NCI-H2081 treated with DMSO at 0.1 percent for 48 hours (cell line): ENCODE results near the gene DENND10.
"Not testable (repeated sequence)": the region's sequence is repeated elsewhere in the genome, so short reads cannot be mapped to it uniquely, and the experiment has no call there.

Experiments used
- DNase-seq: peaks from one replicate; lab custom pipeline; 2025; lab: John Stamatoyannopoulos, UW

Gene DENND10, protein sequence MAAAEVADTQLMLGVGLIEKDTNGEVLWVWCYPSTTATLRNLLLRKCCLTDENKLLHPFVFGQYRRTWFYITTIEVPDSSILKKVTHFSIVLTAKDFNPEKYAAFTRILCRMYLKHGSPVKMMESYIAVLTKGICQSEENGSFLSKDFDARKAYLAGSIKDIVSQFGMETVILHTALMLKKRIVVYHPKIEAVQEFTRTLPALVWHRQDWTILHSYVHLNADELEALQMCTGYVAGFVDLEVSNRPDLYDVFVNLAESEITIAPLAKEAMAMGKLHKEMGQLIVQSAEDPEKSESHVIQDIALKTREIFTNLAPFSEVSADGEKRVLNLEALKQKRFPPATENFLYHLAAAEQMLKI

DNA sequence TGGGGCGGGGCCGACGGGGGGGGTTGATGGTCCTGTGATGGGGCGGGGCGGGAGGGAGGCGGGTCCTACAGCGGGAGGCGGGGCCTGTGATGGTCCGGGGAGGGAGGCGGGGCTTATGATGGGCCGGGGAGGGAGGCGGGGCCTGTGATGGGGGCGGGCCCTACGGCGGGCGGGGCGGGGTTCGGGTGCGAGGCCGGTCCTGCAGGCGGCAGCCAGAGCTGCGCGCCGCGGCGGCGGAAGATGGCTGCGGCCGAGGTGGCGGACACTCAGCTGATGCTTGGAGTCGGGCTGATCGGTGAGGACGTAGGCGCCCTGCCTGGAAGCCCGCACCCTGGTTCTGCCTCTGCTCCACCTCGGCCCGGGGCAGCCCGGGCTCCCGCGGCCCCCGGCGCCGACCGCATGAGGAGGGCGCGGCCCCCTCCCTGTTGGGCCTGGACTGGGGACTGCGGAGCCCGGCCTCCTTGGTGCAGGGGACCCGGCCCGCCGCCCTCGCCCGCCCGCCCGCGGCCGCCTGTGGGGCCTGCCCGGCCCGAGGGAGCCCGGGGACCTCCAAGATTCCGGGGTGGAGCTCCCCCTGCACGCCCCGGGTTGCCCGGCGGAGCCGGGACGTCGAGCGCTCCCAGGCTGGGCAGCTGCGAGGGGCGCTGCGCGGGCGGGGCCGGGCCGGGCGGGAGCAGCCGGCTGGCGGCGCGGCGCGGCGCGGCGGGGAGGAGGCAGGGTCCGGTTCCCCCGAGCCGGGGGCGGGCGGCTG is at the start of gene DENND10:
TSS of gene DENND10 (plus strand) at position 211 of the 751 bp plus-strand sequence. CDS start at position 241, 30 bp downstream.
- DNase-seq, result no peak

DNA sequence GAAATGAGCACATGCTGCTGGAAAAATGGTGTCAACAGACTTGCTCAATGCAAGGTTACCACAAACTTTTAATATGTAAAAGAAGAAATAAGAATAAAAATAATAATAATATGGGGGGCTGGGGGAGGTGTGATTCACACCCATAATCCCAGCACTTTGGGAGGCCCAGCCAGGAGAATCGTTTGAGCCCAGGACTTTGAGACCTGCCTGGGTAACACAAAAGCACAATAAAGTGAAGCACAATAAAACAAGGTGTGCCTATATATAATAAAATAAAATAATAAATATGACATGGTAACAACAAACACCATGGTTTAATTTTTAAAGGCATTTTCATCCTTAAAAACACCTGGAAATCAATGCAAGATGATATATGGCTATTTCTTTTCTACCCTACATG is 48.4 kb upstream of the DENND10 start:
- DNase-seq, result no peak

GRCh38 chr10:119058010-119058409 is 45.9 kb upstream of the DENND10 start:
- DNase-seq, result no peak

DNA sequence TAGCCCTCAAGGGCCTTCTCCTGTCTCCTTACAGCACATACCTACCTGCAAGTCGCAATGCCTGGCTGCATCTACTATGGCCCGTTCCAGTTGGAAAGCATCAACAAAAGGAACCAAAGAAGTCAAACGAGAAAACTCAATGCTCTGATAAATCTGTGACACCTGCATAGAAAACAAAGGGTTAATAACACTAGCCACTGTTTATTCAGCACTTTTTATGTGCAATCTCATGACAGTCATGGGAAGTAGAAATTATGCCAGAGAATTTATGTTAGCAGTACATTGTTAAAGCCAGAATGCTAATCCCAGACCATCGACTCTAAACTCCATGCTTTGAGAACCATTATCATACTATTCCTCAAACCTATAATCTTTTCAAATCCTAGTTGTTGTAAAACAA is 44.4 kb upstream of the DENND10 start:
- DNase-seq, result no peak

- DNase-seq, result no peak
Observed at GRCh38 chr10:119060107-119060506, 43.8 kb upstream of the DENND10 start.

- DNase-seq, result no peak
Observed at GRCh38 chr10:119061352-119061751, 42.6 kb upstream of the DENND10 start.

GRCh38 chr10:119061926-119062325 is 42.0 kb upstream of the DENND10 start:
- no peak for DNase-seq

GRCh38 chr10:119070395-119071165 is 33.3 kb upstream of the DENND10 start:
- no peak for DNase-seq

- DNase-seq, result no peak
Observed at GRCh38 chr10:119073584-119073983, 30.3 kb upstream of the DENND10 start.

GRCh38 chr10:119078422-119079179 is 25.3 kb upstream of the DENND10 start:
- DNase-seq, result no peak

DNA sequence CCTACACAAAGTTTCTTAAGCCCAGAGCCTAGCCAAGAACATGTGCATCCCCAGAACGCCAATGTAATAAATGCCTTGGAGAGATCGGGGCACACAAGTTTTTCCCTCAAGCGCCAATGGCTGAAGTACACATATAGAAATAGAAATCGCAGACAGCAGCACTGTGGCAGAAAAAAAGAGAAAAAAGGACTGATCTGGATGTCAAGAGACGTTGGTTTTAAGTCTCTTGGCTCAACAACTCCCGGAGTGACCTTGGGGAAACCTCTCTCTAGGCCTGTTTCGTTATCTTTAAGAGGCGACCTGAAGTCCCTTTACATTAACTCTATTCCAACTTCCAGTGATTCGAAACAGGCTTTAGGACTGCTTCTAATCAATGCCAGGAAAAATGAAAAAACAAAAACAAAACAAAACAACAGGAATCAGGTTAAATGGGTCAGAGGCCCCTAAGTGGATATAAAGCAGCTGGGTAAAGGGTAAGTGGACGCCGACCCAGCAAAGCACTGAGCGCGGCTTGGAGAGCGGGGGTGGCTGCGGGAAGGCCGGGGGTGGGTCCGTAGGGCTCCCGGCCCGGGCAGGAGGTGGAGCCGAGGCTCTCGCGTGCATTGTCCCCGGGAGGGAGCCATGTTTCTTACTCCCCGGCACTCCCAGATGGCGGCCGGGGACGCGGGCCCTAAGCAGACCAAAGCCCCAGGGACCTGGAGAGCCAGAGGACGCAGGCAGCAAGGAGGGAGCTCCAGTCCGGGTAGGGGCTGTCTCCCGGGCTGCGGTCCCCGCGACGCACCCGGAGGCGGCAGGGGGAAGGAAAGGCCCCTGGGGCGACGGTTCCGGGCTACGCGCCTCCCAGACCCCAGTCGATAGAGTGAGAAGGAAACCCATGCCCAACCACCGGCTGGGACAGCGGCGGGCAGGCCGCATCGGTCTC is 24.1 kb upstream of the DENND10 start:
- DNase-seq, result no peak

DNA sequence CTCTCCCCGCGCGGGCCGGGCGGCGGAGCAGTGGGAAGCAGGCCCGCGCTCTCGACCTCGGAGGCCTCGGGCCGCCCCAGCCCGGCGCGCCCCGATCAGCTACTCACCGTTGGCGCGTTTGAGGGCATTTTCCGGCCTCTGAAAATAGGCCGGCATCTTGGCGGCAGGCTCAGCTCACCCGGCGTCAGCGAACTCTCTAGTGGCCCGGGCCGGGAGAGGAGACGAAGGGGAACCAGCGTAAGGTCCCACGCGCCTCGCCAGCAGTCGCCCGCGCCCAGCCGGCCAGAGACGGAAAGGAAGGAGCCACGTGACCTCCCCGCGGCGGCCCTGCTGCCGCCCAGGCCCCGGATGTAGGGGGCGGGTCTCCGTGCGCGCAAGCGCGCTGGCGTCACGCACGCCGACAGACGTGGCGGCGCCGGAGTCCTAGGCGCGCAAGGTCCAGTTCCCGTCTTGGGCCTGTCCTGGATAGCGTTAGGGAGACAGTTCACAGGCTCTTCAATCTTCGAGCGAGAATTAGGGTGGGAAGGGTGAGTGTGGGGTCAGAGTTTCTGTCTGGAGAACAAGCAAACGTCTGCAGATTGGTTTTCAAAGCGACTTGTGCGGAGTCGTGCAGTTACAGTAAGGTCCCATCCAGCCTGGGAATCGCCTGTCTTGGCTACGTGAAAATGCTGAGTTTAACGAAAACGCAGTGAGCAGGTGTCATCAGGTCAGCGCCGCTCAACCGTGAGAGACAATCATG is 23.2 kb upstream of the DENND10 start, which contains the start of gene EIF3A:
TSS of gene EIF3A (minus strand) at position 297 of the 739 bp plus-strand sequence. CDS start at position 156, 141 bp downstream.
- peak; percentile 19 for DNase-seq

DNA sequence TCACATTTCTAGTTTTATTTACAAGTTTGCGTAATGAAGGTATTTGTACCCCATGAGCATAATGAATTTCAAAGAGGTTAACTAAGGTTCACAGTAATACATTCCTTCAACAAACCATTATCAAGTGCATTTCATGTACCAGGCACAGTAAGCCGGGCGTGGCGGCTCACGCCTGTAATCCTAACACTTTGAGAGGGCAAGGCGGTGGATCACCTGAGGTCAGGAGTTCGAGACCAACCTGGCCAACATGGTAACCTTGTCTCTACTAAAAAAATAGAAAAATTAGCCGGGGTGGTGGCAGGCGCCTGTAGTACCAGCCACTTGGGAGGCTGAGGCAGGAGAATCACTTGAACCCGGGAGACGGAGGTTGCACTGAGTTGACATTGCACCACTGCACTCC is 19.0 kb upstream of the DENND10 start:
- DNase-seq, result no peak

GRCh38 chr10:119087271-119087882 is 16.5 kb upstream of the DENND10 start:
- DNase-seq, result no peak

DNA sequence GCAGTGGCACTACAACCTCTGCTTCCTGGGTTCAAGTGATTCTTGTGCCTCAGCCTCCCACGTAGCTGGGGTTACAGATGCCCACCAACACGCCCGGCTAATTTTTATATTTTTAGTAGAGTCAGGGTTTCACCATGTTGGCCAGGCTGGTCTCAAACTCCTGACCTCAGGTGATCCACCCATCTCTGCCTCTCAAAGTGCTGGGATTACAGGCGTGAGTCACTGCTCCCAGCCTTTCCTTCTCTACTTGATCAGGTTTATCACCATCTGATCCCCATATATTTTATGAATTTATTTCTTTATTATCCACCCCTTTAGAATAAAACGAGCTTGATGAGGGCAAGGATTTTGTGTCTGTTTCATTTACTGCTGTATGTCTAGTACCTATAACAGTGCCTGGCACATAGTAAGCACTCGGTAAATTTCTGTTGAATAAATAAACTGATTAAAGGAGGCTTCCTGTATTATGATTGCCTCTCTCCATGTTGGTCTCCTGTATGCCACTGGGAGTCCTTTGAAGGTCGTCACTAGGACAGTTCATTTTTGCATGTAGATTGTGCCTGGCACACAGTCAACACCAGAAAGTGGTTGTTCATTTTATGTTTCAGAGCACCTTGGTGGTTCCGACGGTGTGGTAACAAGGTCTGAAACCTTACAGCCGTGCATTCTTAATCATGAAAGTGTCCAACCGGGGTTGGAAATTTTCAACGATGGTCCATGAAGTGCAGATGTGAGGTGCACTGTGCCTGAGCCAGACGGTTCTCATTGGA is 13.7 kb upstream of the DENND10 start:
- no peak for DNase-seq

DNA sequence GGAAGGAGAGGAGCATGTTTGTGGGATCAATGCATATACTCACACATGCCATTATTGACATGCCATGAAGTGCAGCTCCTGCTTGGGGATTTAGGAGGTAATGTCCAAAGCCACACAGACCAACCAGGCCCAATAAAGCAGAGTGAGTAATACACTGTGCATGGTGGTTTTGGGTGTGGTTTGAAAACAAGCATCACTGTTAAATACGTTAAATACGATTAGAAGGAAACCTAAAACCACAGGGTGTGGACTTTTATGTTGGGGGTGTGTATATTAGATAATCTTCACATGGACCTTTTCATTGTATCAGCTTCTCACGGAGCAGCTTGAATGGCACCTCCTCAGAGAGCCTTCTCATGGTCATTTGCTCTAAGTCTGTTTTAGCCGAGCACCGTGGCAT is 12.9 kb upstream of the DENND10 start:
- no peak for DNase-seq

GRCh38 chr10:119095640-119096039 is 8.3 kb upstream of the DENND10 start:
- no peak for DNase-seq

DNA sequence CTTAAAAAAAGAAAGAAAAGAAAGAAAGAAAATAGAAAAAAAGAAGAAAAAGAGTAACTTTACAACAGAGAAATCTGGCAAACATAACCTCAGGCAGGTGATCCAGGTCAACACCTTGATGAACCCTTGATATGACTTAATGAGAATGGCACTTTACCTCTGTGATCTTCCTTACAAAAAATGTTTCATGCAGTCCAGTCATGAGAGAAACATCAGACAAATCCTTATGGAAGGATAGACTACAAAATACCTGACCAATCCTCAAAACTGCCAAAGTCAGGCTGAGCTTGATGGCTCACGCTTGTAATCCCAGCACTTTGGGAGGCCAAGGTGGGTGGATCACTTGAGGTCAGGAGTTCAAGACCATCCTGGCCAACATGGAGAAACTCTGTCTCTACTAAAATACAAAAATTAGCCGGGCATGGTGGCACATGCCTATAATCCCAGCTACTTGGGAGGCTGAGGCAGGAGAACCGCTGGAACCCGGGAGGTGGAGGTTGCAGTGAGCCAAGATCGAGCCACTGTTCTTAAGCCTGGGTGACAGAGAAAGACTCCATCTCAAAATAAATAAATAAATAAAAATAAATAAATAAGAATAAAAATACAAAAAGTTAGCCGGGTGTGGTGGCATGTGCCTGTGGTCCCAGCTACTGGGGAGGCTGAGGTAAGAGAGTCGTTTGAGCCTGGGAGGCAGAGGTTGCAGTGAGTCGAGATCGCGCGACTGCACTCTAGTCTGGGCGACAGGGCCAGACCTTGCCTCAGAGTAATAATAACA is 7.1 kb upstream of the DENND10 start:
- DNase-seq, result not testable (repeated sequence)
